HK-2 (cell line): ENCODE measurements around the gene RPS10.
"Not testable (repeated sequence)": the region's sequence is repeated elsewhere in the genome, so short reads cannot be mapped to it uniquely, and the experiment has no call there.

ENCODE experiments used
- DNase-seq: peaks from one replicate; pipeline ENCODE4 v3.0.0-alpha.2; 2018; ENCODE audit not compliant: unreplicated experiment

The RPS10 gene

DNA sequence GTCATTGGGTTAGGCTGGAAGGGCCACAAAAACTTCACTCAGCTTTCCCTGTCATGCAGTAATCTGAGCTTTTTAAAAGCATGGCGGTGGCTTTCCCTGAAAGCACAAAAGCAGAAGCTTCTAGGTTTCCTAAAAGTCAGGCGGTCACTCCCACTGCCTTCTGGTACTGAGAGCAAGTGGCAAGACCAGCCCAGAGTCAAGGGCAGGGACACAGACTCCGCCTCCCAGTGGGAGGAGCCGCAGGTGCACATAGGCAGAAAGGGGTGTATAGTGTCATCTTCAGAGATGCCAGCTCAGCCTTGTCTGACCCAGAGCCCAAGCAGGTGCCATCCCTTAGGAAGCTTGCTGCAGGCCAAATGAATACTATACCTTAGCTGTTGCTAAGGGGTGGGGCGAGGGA, 22.0 kb upstream of the RPS10 start:
- no peak for DNase-seq

DNA sequence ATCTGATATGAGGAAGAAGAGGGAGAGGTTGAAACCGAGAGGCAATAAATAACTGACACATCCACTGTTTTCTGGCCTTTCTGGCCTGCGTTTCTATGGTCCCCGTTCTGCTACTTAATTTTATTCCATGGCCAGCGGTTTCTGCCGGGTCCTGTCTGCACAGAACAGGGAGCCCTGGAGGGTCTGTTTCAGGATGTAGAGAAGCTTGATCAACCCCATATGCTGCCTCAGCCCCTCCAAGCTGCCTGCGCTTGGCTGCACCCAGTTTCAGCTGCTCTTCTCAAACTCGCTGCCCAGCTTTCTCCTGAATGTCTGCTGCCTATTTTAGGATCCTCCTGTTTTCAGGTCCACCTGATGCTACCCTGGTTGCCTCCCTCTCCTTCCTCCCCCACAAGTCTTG, 21.5 kb upstream of the RPS10 start:
- DNase-seq, result no peak

DNA sequence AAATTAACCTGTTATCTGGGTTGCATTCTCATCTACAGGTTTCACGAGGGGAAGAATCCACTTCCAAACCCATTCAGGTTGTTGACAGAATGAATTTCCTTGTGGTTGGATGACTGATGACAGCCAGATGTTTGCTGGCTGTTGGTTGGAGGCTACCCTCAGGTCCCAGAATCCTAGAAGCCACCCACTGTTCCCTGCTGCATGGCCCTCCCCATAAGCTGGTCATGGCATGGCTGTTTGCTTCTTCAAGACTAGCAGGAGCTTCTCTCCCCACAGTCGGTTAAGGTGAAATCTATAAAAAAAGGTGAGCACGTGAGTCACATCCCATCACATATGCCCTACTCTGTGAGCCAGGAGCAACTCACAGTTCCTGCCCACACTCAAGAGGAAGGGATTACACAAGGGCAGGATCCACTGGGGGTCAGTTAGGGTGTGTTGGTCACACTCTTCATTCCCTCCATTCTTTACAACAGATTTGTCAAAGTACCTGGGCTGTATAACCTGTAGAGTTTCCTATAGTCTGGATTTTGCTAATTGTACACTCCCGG, 19.5 kb upstream of the RPS10 start:
- no peak for DNase-seq

DNA sequence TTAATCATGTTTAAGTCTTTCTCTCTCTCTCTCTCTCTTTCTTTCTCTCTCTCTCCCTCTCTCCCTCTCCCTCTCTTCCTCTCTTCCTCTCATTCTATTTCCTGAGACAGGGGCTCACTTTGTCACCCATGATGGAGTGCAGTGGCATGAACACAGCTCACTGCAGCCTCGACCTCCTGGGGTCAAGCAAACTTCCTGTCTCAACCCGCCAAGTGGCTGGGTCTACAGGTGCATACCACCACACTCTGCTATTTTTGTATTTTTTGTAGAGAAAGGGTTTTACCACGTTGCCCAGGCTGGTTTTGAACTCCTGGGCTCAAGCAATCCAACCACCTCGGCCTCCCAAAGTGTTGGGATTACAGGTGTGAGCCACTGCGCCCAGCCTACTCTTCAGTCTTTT, 15.7 kb upstream of the RPS10 start:
- no peak for DNase-seq

DNA sequence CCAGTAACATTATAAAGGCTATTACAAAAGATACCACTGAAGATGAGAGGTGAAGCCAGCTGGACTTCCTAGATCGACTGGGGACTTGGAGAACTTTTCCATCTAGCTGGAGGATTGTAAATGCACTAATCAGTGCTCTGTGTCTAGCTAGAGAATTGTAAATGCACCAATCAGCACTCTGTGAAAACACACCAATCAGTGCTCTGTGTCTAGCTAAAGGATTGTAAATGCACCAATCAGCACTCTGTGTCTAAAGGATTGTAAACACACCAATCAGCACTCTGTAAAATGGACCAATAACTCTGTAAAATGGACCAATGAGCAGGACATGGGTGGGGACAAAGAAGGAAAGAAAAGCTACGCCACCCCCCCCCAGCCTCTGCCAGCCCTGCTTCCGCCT, 13.6 kb upstream of the RPS10 start:
- DNase-seq, result no peak

DNA sequence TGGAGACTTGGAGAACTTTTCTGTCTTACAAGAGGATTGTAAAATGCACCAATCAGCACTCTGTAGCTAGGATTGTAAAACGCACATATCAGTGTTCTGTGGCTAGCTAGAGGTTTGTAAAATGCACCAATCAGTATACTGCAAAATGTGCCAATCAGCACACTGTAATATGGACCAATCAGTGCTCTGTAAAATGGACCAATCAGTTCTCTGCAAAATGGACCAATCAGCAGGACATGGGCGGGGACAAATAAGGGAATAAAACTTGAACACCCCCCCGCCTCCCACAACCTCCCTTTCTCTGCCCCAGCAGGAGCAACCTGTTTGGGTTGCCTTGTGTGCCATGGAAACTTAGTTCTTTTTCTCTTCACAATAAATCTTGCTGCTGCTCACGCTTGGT, 12.8 kb upstream of the RPS10 start:
- no peak for DNase-seq

DNA sequence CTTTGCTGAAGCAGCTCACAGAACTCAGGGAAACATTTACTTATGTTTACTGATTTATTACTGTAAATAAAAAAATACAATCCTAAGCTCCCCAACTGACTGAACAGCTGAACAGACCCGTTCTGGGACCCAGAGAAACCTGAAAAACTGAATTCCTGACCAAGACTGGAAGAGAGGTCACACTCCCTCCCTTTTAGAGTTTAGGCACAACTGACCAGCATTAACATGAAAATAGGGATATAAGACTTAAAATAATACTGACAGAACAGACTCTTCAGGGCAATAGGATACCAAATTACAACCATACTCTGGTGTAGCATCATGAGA, 11.7 kb upstream of the RPS10 start:
- DNase-seq, result no peak

DNA sequence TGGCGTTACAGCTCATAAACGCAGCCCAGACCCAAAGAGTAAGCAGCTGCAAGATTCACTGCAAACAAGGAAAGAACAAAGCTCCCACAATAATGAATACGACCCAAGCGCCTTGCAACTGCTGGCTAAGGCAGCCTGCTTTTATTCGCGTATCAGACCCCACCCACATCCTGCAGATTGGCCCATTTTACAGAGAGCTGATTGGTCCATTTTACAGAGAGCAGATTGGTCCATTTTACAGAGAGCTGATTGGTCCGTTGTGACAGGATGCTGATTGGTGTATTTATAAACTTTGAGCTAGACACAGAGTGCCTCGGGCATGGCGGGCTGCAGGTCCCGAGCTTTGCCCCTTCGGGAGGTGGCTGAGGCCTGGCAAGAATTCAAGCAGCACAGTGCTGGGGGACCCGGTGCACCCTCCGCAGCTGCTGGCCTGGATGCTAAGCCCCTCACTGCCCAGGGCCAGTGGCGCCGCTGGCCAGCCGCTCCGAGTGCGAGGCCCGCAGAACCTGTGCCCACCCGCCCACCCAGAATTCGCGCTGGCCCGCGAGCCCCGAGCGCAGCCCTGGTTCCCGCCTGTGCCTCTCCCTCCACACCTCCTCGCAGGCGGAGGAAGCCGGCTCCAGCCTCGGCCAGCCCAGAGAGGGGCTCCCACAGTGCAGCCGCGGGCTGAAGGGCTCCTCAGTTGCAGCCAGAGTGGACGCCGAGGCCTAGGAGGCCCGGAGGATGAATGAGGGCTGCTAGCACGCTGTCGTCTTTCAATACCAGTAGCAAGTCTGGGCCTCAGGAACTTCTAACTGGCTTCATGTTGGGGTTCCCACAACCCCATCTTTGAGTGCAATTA, 11.2 kb upstream of the RPS10 start:
- DNase-seq, result no peak

DNA sequence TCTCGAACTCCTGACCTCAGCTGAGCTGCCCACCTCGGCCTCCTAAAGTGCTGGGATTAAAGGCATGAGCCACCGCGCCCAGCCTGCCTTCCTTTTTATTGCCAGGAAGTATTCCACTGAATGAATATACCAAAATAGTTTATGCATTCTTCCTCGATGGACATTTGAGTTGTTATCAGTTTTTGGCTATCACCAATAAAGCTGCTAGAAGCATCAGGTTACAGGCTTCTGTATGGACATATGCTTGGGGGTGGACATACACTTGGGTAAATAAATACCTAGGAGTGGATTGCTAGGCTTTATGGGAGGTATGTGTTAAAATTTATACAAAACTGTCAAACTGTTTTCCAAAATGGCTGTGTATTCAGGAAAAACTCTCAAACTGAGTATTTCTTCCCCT, 10.0 kb upstream of the RPS10 start:
- no peak for DNase-seq

DNA sequence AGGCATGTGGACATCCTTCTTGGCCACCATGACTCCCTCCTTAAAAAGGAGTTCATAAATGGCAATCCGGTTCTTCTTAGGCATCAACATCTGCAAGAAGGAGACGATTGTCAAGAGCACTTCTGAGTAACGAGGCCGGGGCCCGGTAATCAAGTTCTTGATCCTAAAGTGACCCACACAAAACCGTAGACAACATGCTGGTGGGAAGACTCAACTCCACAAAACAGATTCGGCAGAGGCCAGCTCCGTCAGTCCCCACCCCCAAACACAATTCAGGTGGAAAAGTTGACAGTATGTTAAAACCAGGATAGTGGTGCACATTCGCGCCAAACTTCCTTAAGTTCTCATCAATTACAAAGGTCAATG, 754 bp downstream of the RPS10 start:
- DNase-seq, result peak; percentile 16

DNA sequence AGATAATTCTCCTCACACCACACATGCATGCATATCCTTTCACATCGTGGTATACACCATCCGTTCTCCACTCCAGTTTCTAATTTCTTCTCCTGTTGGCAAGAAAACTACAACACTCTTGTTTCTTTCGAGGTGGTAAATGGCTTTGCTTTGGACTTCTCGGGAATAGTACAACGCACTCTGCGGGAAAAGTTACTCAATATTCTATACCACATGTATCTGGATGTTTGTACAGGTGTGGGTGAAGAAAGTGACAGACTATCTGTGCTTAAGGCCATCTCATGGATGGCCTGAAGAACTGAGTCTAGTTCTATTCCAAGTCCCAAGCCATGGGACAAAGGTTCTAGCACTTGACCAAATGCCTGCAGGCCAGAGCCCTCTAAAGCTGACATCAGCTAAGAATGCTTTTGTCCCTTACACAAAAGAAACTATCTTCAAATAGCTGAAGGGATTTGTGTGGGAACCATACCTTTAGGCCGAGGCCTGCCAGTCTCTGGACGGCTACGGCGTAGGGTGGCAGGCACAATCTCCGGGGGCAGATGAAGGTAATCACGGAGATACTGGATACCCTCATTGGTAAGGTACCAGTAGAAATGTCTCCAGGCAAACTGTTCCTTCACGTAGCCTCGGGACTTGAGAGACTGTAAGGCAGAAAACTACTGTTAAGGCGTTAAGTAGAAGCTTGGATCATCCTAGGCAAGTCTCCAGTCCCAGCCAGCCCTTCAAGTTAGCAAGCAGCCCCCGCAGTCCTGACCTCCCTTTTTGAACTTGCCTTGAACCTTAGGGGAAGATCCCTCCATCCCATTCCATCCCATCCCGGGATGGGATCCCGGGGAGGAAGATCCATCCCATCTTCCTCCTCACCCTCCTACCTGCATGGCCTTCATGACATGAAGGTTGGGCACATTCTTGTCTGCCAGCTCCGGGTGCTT, 1.4 kb downstream of the RPS10 start:
- no peak for DNase-seq

DNA sequence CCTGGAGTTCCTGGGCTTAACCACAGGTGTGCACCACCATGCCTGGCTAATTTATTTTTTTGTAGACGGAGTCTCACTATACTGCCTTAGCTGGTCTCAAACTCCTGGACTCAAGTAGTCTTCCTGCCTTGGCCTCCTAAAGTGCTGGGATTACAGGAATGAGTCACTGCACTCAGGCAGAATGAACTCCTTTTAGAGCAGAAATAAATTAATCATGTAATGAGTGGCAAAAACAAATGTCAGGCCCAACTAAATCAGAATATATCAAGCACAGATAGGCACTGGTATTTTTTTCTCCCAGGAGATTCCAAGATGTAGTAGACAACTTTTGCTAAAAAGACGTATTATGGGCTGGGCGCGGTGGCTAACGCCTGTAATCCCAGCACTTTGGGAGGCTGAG, 2.6 kb downstream of the RPS10 start:
- no peak for DNase-seq

DNA sequence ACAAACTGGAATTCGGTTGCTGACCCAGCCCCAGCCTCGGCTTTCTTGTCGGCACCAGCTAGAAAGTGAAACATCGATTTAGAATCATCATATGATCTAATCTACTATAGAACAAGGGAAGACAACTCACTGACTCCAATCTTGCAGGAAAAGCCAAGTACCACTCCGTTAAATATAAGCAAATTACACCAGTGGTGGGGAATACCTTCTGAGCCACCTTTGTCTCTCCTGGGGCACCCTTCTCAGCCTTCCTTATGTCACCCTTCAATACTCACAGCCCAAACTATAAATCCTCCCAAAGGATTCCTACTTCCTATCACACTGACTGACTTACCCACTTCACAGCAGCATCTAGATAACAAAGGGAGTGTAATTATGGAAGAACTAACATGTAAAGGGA, 7.5 kb downstream of the RPS10 start:
- DNase-seq, result no peak

DNA sequence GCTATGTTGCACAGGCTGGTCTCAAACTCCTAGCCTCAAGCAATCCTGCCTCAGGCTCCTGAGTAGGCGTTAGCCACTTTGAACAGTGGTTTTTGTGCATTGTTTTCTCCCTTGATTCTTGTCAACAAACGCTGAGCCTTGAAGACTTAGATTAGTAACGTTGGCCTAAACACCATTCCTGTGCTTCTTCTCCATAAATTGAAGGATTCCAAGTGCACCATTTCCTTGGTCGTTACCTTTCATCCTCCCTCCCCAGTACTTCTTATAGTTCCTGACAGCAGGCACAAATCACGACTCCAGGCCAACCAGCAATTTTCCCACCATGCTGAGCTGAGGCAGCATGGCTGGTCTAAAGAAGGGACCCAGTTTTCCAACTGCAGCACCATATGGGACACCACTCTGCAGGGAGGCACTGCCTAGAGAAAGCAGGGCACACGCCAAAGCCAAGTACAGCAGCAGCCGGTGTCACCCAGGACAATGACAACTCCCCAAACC, 8.9 kb downstream of the RPS10 start:
- no peak for DNase-seq

DNA sequence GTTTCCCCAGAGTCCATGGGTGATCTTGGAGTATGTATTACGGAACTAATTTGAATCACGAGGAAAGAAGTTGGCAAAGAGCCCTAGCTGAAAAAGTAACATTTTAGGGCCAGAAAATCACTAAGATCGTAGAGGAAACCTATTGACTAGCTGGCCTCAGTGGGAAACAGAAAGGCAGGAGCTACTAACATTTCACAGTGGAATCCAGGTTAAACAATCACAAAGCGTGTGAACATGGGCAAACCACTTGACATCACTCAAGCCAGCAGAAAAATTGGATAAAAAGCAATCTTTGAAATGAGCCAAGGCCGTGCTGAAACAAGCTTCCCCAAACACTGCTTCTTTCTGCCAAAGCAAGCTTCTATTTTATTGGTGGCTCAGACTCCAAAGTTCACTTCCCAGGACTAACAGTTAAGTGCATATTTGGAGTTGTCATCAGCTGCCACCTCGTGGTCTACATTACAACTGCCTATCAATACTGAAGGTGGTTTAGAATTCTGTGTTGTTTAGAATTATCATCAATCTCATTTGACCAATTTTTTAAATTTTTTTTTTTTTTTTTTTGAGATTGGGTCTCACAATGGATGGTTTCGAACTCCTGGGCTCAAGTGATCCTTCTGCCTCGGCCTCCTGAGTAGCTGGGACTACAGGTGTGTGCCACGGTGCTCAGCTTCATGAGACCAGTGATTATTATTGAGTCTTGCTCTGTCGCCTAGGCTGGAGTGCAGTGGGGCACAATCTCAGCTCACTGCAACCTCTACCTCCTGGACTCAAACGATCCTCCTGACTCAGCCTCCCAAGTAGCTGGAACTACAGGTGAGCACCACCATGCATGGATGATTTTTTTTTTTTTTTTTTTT, 10.6 kb downstream of the RPS10 start:
- no peak for DNase-seq

DNA sequence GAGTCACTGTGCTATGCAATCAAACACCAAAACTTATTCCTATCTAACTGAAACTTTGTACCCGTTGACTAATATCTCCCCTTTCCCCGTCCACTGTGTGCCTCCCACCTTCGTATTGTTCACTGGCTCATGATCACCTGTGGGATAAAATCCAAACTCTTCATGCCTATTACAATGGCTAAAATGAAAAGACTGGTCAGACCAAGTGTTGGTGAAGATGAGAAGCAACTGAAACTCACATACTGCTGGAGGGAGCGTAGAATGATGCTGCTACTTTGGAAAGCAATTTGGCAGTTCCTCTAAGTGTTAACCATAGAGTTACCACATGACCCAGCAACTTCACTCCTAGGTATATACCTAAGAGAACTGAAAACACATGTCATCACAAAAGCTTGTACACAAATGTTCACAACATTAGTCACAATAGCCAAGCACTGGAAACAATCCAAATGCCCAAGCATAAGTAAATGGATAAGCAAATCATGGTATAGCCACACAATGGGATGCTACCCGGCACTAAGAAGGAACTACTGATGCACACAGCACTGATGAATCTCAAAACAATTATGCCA, 13.1 kb downstream of the RPS10 start:
- DNase-seq, result no peak

DNA sequence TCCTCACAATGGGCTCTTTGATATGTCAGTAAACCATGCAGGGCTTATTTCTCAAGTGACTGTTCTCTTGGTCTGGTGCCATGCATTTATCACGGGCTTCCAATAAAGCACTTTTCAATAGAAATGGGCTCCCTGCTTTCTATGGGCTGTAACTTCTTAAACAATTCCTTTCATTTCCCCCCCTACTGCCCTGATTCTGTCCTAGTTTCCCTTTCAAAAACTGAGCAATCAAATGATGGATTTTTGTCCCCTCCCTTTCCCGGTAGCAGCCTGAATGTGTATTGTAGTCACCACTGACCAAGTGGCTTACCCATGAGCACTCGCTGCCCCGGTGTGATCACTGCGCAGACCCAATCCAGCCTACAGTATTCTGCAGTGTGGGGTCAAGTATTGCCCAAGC, 13.9 kb downstream of the RPS10 start:
- DNase-seq, result no peak

DNA sequence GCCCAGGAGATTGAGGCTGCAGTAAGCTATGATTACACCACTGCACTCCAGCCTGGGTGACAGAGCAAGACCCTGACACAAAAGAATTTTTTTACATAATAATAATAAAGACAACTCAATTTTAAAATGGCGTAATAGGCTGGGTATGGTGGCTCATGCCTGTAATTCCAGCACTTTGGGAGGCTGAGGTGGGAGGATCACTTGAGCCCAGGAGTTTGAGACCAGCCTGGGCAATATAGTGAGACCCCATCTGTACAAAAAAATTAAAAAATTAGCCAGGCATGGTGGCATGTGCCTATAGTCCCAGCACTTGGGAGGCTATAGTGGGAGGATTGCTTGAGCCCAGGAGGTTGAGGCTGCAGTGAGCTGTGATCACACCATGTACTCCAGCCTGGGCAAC, 18.0 kb downstream of the RPS10 start:
- not testable (repeated sequence) for DNase-seq

DNA sequence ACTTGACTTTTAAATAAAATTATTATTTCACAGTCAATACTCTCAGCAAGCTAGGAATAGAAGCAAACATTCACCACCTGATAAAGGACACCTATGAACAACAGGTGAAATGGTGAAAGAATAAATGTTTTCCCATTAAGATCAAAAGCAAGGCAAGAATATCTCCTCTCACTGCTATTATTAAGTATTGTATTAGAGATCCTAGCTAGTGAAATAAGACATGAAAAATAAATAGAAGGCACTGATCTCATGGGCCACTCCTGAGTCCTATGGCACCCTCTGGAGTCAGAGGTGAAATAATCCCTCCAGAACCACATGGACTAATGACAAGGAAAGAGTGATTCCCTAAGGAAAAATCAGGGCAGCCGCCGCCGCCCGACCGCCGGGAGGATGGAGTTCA, 29.4 kb downstream of the RPS10 start:
- DNase-seq, result no peak

DNA sequence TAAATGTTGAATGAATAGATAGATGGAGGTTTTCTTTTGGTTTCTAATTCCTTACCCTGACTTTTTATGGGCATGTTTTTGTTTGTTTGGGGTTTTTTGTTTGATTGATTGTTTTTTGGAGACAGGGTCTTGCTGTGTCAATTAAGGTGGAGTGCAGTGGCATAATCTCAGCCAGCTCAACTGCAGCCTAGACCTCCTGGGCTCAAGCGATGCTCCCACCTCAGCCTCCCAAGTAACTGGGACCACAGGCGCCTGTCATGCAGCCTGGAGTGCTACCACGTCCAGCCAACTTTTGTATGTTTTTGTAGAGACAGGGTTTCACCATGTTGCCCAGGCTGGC, 31.9 kb downstream of the RPS10 start:
- DNase-seq, result no peak

DNA sequence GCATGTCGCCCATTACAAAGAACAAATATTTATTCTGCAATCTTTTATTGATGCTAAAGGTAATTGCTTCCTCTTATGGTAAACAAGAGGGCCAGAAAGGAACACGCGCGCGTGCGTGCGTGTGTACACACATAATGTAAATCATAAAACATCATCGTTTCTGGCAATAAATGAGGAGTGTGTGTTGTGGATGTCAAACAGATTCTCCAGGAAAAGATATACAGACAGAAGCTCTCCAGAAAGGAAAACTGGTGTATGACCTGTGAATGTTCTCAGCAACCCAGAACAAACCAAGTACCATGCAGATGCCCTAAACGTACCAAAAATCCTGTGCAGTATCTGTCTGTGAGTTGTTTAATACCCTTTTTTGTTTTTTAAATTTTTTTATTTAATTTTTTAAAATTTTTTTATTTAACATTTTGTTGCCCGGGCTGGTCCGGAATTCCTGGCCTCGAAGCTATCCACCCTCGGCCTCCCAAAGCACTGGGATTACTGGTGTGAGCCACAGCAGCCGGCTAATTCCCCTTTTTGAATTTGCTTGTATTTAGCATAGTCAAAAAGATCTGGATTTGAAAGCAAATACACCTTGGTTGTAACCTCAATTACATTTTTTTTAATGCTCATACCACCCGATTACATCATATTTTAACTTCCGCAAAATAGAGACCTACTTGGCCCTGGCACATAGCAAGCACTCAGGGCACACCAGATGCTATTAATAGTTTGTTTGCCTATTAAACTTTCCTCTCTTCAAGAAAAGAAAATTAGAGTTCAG, 32.5 kb downstream of the RPS10 start:
- DNase-seq, result no peak
